Suppressor macrophage (primary cell): Measurements from ENCODE around the gene PPP1R14B.

Experiments
- DNase-seq, 4 experiments: peaks; one replicate each; pipeline ENCODE4 v3.0.0-alpha.2; 2020 to 2022

PPP1R14B gene

DNA sequence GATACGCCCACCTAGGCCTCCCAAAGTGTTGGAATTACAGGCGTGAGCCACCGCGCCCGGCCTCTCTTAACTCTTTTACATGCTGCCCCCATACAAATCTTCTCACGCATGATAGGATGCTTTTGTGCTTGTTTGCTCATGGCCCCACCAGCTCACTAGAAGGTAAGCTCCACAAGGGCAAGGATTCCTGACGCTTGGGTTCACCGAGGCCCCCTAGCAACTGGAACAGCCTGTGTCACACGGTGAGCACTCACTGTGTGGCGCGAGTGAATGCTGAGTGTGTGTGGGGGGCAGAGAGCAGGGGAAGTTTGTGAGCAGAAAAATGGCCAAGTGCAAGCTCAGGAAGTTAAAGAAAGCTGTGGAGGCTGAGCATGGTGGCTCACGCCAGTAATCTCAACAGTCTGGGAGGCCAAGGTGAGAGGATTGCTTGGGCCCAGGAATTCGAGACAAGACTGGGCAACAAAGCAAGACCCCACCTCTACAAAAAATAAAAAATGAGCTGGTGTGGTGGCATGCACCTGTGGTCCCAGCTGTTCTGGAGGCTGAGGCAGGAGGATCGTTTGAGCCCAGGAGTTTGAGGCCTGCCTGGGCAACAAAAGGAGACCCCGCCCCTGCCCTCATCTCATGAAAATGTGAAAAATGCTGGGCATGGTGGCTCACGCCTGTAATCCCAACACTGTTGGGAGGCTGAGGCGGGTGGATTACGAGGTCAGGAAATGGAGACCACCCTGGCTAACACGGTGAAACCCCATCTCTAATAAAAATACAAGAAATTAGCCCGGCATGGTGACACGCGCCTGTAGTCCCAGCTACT, 35.4 kb upstream of the PPP1R14B start:
- DNase-seq = no peak

DNA sequence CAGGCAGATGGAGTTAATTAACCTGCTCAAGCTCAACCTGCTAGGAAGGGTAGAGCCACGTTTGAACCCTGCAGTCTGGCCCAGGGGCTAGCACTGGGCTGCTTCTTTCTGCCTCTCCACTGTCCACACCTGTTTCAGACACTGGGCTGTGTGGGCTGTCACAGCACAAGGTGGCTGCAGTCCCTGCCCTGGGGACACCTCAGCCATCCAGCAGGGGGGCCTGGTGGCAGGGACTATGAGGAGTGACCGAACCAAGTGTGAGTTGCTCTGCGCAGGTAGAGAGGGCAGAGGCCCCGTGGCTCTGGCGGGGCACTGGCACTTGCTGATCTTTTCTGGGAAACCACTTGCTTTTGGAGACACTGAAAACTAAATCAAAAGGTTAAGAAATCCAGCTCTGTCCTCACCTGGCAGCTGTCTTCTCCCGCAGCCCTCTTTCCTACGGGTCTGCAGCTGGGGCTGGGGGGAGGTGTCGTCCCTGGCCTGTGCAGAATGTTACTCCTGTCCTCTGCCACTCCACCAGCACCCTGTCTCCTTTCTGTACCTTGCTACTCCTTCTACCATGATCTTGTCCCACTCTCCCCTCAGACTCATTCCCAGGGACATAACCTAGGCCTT, 31.9 kb upstream of the PPP1R14B start:
- no peak for DNase-seq

DNA sequence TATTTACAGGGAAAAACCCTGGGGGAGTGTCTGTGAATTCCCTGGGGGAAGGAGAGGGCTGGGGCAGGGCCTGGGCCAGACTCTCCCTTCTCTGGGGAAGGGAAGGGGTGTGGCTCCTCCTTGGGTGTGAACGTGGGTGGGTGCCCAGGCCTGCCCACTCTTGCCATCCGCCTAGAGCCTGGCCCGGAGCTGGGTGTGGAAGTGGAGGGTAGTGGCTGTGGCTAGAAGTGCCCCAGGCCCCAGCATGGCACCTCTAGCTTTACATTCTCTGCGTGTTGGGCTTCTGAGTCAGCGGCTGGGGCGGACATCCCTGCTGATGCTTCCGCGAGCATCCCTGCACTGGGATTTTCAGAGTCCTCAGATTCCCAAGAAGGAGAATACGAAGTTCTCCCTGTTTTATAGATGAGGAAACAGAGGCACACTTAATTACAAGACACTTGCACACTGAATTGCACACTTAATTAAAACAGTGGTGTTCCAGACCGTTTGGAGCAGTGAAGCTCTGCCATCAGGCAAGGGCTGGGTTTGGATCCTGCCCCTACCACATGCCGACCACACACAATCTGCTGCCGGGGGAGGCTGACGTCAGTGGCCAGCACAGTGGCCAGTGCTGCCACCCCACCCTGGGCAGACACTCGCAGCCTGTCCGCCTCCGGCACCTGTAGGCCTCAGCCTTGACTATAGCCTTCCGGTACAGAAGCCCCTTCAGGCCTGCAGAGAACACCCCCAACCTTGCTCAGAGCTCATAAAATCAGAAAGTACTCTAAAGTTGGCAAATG, 30.1 kb upstream of the PPP1R14B start:
- no peak for DNase-seq

DNA sequence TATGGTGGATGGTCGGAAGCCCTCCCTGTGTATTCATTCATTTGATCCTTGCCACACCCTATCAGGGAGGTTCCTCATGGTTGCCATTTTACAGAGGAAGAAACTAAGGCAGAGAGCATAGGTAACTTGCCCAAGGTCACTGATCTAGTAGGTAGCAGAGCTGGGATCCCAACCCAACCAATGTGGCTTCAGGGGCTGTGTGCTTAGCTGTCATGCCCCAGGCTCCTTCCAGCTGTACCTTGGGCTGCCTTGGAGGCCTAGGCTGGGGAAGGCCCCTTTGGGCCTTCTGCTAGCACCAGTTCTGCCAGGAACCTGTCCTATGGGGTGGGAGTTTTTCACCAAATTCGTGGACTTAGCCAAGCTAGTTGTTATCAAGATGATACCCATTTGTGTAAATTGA, 29.1 kb upstream of the PPP1R14B start:
- no peak for DNase-seq

DNA sequence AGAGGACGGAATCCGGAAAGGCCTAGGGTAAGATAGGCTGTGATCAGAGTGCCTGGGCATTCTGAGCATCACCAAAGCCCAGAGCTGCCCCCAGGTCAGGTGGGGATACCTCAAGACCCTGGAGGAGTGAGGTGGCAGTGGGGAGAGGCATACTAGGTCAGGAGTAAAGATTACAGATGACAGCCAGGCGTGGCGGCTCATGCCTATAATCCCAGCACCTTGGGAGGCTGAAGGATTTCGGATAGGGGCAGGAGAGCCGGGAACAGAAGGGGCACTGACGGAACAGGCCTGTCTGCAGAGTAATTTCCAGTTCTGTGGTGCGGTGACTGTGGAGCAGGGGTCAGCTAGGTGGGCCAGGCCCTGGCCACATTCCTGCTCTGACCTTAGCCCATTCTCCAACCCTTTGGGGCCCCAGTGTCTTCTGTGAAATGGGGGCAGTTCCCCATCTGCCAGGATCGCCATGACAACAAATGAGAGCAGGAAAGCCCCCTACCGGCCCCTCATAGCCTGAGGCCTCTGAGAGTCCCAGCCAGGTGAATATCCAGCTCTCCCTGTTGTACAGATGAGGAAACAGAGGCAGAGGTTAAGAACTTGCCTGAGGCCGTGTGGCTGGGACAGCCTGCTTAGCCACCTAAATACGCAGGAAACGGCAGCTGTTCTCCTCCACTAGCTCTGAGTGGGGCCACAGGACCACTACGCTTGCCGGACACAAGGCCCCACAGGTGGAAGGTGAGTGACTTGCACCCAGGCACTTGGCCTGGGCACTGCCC, 28.5 kb upstream of the PPP1R14B start:
- no peak for DNase-seq

DNA sequence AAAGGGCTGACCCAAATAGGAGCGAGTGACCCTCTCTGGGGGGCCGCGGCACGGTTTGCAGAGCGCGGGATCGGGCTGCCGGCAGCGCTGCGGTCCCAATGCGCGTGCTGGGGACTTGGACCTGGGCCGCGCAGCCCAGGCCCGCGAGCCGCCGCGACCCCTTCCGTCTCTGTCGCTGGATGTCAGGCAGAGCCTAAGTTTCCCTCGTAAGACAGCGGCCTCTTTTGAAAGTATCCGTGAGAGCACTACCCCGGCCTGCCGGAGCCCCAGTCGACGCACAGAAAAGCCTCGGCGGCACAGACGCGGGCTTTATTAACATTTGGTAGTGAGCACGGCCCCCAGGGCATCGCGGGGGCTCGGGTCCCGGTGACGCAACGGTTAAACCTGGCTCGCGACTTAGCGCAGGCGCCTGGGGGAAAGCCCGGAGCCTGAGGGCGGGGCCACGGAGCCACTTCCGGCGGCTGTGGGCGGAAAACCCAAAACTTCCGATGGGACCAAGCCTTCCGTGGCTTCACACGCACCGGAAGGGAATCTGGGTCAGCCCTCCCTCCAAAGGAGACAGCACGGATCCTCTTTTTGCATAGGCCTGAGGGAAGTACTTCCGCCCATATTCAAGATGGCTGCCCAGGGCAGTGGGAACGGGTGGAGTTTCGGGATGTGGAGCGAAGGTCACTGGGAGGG, 22.9 kb upstream of the PPP1R14B start:
- peak; percentile 98 to 100 (median 99) for DNase-seq

DNA sequence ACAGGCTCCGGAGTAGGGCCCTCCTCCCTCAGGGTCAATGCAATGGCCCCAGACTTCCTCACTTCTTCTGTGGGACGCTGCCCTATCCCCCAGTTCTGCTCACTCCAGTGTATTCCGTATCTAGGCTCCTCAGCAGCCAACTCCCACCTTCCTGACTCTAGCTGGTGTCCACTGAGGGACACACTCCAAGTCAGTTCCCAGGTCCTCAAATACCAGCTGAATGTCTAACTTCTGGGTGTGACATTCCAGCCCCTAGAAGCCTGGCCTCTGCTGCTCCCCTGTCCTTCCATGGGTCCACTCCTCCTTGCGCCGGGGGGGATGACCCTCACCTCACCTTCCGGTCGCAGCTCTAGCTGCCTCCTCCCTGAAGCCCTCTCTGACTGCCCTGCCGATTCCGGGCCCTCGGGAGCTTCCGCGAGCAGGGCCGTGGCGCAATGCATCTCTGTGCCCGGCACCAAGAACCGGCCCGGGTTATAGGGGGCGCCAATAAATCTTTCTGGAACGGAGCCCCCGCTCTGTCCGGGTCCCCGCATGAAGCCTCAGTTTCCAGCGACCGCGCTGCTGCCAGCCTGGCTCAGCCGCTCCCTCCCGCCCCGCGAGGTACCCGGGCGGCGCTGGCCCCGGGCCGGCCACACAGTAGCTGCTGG, 22.3 kb upstream of the PPP1R14B start:
- peak; percentile 64 to 83 (median 79) for DNase-seq

DNA sequence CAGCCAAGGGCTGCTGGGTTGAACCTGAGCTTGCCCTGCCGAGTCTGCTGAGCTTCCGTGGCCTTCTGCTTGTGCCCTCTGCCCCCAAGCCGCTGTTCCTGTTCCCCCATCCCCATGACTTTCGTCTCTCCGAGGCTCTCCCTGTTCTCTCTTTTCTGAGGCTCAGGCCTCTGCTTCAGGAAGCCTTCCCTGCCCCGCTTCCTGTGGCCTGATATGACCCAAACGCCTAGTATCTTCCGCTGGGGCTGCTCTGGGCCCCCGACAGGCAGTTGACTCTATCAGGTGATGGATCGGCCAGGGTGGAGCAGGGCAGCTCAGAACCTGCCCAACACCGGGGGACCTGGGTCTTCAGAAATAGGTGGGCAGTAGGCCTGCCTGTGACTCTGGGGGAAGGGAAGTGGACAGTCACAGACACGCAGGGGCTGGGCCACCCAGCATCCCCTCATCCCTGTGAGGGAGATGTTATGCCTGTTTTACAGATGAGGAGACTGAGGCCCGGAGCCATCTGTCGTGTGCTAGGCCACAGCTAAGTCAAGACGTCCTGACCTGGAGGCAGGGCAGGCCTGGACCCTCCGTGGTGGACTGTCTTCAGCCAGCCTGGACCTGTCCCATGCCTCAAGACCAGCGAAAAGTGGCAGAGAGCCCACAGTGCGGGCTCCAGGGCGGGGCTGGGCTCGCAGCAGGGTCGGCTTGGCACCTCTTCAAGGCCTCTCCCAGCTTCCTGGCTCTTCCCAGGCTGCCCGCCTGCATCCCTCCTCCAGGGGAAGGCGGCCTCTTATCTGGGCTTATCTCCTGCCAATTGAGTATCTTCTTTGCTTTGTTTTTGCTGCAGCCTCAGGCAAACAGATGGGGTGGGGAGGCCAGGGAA, 21.5 kb upstream of the PPP1R14B start:
- peak; percentile 57 to 79 (median 78) for DNase-seq

DNA sequence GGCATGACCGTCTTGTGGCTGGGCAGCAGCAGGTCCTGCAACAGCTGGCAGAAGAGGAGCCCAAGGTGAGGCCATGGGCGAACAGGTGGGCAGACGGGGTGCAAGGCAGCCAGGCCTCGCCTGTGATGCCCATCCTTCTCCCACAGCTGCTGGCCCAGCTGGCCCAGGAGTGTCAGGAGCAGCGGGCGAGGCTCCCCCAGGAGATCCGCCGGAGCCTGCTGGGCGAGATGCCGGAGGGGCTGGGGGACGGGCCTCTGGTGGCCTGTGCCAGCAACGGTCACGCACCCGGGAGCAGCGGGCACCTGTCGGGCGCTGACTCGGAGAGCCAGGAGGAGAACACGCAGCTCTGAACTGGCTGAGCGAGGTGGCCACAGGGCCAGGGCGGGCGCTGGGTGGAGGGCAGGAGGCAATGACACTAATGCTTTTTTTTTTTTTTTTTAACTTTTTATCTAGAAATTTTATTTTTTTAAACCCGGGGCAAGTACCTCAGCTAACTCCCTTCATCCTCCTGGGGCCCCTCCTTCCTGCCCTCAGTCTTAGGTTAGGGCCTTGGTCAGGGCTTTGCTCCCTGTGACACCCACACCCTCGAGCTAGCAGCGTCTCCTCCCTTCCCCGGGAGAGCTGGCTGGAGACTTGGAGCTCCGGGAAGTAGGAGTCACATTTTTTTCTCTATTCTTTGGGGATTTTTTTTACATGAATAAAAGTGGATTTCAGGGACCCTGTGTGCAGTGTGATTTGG, 20.6 kb upstream of the PPP1R14B start:
- DNase-seq = no peak

DNA sequence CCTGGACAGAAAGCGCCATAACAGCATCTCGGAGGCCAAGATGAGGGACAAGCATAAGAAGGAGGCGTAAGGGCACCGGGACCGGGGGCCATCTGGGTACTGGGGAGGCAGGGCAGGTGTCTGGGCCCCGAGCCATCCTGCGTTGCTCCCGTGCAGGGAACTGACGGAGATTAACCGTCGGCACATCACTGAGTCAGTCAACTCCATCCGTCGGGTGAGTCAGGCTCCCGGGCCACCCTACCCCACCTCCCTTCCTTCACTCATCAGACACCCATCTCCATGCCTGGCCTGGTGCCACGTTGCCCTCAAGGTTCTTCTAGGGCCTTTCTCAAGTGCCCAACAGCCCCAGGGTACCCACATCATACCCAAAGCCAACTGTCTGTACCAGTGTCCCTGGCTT, 19.6 kb upstream of the PPP1R14B start:
- DNase-seq = no peak

DNA sequence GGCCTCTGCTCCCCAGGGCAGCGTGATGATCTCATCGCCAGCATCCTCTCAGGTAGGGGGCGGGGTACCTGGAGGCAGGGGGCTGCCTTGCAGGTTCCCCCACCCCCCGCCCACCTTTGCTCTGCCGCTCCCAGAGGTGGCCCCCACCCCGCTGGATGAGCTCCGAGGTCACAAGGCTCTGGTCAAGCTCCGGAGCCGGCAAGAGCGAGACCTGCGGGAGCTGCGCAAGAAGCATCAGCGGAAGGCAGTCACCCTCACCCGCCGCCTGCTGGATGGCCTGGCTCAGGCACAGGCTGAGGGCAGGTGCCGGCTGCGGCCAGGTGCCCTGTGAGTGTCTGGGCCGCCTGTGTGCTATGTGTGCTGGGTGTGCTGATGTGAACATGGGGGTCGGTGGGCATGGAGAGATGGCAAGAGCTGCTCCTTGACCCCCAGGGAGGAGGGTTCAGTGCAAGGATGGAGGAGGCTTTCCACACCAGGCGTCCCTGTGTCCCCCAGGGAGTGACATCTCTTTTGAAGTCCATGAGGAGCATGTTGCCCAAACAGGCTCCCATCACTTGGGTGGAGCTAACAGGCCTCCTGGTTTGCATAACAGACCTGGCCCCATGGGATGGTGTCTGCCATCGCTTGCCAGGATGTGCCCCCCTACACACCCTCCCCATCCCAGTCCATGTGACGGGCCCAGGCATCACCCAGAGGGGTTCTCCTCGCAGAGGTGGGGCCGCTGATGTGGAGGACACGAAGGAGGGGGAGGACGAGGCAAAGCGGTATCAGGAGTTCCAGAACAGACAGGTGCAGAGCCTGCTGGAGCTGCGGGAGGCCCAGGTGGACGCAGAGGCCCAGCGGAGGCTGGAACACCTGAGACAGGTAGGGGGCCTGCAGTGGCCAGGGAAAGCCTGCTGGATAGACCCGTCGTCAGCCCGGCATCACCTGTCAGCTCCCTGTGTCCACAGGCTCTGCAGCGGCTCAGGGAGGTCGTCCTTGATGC, 18.7 kb upstream of the PPP1R14B start:
- DNase-seq = no peak

DNA sequence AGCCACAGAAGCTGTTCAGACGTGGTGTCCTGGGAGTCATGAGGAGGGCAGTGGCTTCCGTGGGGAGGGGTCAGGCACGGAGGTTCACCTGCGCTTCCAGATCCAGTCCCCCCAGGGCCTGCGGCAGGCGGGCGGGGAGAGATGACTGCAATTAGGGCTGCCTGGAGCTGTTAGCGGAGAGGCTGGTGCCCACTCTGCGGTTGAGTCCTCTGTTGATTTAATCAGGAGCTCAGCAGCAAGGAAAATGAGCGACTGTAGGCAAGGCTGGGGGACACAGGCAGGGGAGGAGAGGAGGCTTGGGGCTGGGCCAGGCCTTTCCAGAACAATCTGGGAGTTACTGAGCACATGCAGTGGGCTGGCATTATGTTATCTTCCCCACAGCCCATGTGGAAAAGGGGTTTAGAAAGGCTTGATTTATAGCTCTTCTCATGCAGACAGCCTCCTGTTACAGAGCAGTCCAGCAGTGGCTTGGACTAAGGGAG, 17.7 kb upstream of the PPP1R14B start:
- no peak for DNase-seq

DNA sequence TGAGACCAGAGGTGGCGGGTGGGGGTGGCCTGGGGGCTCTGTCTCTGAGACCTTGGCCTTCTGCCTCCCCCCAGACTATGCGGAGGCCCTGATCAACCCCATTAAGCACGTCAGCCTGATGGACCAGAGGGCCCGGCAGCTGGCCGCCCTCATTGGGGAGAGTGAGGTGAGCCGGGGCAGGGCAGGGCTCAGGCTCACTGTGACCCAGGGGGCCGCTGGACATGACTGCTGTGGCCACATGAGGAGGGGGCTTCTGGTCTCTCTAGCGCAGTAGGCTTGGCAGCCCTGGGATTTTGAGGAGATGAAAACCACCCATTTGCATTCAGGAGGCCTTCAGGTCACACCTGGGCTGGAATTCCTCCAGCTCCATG, 17.2 kb upstream of the PPP1R14B start:
- no peak for DNase-seq

DNA sequence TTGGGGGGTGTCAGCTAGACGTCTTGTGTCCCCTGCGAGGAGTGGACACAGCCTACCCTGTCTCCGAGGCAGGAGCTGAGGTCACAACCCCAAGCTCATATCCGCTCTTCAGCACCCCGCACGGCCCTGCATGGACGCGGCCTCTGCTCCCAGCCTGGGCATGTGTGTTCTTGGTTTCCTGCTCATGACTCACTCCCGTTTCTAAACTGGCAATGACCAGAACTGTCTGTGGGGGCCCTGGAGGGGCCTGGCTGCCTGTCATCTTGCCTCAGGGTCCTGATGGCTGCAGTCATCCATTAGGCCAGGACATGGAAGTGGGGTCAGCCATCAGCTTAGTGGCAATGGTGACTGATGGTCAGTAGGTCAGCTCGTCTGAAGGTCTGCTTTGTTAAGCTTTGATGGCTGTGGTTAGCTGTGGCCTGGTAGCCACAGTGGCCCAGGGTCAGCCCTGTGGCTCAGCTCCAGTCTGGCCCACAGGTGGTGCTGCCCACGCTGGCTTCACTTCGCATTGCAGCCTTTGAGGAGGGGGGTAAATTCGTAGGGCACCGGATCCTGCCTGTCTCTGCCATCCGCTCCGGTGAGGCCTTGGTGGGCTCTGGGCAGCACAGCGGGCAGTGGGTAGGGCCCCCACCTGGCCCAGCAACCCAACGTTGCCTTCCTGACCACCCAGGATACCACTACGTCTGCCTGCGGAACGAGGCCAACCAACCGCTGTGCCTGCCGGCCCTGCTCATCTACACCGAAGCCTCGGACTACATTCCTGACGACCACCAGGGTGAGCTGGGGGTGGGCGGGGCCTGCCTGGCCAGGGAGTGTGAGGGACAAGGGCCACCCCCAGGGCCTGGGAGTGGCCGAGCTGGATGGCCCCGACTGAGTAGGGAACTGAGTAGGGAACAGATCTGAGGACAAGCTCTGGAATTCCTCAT, 16.5 kb upstream of the PPP1R14B start:
- DNase-seq = no peak

DNA sequence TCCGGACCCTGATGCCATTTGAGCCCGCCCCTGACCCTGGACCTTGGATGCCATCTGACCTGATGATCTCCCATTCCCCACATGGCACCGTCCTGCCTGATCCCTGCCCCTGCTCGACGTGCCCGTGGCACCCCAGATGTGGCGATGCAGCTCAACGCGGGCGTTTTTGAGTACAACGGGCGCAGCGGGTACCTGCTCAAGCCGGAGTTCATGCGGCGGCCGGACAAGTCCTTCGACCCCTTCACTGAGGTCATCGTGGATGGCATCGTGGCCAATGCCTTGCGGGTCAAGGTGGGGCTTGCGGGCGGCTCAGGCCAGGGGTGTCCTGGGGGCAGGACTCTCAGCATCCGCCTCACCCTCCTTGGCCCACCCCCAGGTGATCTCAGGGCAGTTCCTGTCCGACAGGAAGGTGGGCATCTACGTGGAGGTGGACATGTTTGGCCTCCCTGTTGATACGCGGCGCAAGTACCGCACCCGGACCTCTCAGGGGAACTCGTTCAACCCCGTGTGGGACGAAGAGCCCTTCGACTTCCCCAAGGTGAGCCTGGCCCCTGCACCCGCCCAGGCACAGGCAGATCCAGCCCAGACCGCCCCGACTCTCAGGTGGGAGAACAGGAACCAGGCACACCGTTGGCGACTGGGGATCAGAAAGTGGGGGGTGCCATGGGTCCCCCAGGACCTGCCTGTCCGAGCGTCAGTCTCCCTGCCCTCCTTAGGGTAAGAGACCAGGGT, 15.7 kb upstream of the PPP1R14B start:
- no peak for DNase-seq

DNA sequence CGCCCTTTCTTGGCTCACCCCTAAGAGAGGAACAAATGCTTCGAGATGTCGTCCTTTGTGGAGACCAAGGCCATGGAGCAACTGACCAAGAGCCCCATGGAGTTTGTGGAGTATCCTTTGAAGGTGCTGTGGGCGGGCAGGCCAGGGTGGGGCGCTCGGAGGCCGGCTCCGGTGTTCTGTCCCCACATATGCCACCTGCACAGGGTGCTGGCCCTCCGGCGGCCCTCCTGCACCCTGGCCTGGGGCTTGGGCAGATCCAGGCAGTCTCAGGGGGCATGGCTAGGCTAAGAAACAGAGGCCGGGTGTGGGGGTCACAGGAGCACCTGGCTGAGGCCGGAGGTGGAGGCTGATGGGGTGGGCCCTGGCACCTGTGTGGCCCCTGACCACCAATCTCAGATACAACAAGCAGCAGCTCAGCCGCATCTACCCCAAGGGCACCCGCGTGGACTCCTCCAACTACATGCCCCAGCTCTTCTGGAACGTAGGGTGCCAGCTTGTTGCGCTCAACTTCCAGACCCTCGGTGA, 14.9 kb upstream of the PPP1R14B start:
- DNase-seq = no peak
